Left renal pelvis (tissue), 4 donors: ENCODE measurements around the gene MAGEB17. TPM values are rescaled to one million over a fixed set of nuclear protein-coding genes. Genes with fewer than 3 reads are reported as not detected.
"Not testable (repeated sequence)": the region's sequence is repeated elsewhere in the genome, so short reads cannot be mapped to it uniquely, and the experiment has no call there.

ENCODE experiments used
- DNase-seq, 4 donors: peaks; one replicate each; pipeline ENCODE4 v3.0.0-alpha.2; 2013; ENCODE audit warnings: low read depth in 4 of 4, low spot score in 3 of 4
- polyA plus RNA-seq, 4 donors: library from polyadenylated mRNA; unstranded; fragments of 120-200 nt; gene quantifications; one replicate each; pipeline ENCODE4 v1.2.1, GENCODE V29; 2013; ENCODE audit not compliant: insufficient read length in 4 of 4

The MAGEB17 gene
- polyA plus RNA-seq, 4 donors: 0.11 to 0.13 TPM; not detected in 2

DNA sequence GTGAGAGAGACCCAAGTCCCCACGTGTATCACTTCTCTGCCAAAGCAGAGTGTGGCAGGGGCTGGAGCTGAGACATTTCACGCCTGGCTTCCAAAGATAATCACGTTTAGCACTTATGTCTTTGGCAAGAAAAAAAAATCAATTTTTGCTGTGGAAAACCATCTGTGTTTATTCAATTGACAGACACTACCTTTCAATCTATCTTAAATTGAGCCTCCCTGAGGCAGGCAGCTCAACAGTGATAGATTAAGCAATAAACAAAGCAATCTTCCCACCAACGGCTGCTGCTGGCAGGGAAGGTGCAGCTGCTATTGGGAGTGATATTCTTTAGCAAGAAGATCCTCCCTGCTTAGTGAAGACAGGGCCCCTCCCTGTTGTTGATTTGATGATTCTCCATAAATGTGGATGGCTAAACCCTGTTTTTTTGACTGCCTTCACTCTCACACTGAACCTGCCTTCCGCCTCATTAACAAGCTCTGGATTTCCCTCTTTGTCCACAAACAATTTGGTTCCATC, 11.6 kb upstream of the MAGEB17 start:
- DNase-seq: no peak

DNA sequence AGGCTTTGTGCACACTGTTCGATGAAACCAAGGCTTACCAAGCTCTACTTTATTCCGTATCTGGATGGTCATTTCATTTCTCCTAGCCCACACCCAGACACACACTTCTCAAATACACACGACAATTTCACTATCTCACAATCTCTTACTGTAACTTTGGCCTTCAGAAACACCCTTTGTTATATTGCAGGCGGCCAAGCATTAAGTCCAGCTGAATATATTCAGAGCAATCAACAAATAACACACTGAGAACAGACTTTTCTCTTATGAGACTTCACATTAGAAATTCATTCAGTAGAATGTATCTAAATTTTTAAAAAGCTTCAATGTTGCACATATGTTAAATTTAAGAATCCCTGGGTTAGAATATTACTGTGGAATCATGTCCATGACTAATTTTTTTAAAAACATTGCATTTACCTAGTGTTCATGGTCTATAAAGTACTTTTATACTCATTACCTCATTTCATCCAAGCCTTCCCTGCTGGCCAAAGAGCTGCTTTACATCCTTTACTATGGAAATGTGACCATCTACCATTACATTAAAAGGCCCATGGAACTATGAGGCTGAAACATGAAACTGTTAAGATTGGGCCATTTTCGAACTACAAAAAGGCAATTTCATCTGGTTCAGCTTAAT, 10.5 kb upstream of the MAGEB17 start:
- DNase-seq: no peak

DNA sequence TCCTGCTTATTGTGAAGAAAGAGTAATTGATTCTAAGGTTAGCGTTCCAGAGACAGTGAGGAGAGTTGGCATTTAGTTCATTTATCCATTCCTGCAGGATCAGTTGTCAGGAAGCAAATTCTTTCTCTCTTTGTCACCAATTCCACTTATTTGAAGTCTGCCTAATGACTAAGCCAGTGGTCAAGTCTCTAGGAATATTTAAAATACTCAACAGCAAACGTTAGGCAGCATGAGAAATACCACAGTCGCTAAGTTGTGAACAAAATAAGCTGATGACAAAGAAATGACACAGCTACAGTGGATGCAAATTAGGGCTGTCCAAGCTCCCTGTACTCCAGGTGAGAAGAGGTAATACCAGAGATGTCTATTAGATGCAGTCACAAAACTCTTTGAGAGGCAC, 6.6 kb upstream of the MAGEB17 start:
- DNase-seq: no peak

DNA sequence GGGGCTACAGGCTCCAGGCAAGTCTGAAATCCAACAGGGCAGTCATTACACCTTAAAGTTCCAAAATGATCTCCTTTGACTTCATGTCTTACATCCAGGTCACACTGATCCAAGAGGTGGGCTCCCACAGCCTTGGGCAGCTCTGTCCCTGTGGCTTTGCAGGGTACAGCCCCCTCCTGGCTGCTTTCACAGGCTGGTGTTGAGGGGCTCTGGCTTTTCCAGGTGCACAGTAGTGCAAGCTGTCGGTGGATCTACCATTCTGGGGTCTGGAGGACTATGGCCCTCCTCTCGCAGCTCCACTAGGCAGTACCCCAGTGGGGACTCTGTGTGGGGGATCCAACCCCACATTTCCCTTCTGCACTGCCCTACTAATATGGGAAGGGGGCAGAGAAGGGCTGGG, 6.1 kb upstream of the MAGEB17 start:
- not testable (repeated sequence) for DNase-seq

DNA sequence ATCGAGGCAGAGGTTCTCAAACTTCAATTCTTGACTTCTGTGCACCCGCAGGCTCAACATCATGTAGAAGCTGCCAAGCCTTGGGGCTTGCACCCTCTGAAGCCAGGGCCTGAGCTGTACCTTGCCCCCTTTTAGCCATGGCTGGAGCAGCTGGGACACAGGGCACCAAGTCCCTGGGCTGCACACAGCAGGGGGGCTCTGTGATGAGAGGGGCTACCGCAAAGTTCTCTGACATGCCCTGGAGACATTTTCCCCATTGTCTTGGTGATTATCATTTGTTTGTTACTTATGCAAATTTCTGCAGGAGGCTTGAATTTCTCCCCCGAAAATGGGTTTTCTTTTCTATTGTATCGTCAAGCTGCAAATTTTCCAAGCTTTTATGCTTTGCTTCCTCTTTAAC, 4.9 kb upstream of the MAGEB17 start:
- DNase-seq: no peak

DNA sequence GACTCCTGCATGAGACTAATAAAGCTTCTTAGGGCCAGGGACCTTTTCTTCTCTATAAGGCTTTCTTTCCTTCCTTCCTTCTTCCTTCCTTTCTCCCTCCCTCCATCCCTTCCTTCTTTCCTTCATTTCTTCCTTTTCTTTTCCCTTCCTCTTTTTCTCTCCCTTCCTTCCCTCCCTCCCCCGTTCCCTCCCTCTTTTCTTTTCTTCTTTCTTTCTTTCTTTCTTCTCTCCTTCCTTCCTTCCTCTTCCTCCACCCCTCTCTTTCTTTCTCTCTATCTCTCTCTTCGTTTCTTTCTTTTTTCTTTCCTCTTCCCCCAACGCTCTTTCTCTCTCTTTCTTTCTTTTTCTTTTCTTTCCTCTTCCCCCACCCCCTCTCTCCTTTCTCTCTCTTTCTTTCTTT, 2.5 kb upstream of the MAGEB17 start:
- no peak for DNase-seq

DNA sequence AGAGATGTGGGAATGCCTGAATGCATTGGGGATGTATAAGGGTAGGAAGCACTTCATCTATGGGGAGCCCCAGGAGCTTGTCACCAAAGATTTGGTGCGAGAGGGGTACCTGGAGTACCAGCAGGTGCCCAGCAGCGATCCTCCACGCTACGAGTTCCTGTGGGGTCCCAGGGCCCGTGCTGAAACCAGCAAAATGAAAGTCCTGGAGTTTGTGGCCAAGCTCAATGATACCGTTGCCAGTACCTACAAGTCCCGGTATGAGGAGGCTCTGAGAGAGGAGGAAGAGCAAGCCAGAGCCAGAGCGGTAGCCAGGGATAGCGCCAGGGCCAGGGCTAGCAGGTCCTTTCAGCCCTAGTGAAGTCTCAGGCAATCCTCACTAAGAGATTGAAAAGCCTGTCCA, 3.8 kb downstream of the MAGEB17 start:
- DNase-seq: no peak

DNA sequence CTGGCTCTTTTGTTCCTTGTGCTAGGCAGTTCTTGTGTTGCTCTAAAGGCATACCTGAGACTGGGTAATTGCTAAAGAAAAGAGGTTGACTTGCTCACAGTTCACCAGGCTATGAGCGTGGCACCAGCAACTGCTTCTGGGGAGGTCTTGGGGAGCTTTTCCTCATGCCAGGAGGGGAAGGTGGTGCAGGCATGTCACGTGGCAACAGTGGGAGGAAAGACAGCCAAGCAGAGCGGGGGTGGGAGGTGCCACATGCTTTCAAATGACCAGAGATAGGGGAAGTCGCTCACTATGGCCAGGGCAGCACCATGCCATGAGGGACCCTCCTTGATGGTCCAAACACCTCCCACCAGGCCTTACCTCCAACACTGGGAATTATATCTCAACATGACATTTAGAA, 4.7 kb downstream of the MAGEB17 start:
- no peak for DNase-seq

DNA sequence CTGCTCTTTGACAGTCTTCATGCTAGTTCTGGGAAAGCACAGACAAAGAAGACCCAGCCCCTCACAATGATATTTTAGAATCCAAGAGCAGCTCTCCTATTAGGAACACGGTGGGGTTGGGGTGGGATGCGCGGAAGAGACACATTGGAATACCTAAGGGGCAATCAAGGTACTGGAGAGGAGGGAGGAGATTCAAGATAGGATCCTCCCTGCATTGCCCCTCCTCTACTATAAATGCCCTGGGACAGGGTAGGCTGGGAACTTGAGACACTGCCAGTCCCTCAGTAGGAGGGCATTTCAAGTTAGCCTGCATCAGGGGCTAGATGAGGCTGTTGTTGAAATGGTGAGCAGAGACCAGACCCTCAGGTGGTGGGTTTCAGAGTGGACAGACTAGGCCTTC, 5.1 kb downstream of the MAGEB17 start:
- DNase-seq: no peak

DNA sequence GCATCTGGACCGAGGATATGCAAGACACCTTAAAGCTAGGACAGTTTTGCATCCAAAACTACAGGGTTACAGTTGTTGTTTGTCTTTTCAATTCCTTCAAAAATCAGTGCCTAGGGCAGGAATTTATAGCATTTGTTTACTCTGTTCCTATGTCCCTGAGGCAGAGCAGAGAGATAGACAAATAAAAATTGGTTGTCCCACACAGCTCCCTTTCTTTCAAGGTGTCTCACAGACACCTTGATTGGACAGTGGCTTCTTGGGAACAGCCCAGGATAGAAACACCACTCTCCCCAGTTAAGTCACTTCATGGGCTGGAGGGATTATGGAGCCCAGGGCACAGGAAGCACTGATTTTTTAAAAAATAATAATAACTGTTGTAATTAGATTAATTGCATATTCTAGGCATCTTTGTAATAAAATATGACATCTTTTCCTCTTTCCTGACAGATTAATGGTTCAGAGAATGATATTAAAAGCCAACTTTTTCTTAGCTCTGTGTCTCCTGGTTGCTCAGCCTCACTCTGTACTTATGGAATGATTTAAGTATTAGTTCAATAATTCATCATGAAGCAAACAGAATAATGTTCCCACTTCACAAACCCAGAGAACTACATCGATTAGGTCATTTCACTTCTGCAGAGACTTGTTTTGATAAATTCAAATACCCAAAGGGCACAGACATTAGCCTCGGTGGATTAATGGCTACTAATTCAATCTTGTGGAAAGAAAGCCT, 8.2 kb downstream of the MAGEB17 start:
- DNase-seq: no peak

DNA sequence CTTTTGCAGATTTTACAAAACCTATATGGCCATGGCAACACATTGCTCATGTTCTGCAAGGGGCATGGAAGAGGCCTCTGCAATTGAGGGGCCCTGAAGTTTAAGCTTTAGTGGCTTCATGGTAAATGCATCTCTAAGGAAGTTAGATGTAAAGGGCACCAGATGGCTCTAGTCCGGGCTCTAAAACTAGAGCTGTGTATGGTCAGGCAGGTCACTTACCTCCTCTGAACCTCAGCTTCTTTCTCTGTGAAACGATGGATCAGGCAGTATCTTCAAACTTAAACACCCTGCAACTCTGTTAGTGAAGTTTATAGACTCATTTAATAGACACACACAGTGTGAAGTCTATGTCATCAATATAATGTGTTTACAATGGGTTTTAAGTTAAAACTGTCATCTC, 10.0 kb downstream of the MAGEB17 start:
- DNase-seq: no peak

DNA sequence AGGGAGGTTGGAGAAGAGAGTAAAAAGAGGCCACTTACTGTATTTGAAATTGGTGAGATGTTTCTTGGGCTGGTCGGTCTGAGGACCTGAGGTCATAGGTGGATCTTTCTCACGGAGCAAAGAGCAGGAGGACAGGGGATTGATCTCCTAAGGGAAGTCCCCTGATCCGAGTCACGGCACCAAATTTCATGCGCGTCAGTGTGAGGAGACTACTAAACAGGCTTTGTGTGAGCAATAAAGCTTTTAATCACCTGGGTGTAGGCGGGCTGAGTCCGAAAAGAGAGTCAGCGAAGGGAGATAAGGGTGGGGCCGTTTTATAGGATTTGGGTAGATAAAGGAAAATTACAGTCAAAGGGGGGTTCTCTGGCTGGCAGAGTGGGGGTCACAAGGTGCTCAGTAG, 16.6 kb downstream of the MAGEB17 start:
- DNase-seq: not testable (repeated sequence)

DNA sequence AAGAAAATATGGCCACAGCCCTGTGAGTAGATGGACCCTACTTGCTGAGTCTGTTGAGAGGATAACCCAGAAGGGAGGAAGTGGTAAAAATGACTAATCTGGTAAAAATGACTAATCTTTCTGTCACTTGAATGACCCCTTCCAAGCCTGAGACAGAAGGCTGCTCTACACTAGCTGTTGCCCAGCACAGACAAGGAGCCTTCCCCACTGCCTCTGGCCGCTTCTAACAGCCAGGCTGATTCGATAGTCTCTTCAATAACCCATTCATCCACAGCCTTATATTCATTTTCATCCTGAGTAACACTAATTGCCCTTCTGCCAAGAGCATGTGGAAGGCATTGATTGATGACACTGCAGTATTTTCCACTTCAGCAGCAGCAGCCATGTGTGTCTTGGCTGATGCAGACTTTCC, 18.4 kb downstream of the MAGEB17 start:
- no peak for DNase-seq

DNA sequence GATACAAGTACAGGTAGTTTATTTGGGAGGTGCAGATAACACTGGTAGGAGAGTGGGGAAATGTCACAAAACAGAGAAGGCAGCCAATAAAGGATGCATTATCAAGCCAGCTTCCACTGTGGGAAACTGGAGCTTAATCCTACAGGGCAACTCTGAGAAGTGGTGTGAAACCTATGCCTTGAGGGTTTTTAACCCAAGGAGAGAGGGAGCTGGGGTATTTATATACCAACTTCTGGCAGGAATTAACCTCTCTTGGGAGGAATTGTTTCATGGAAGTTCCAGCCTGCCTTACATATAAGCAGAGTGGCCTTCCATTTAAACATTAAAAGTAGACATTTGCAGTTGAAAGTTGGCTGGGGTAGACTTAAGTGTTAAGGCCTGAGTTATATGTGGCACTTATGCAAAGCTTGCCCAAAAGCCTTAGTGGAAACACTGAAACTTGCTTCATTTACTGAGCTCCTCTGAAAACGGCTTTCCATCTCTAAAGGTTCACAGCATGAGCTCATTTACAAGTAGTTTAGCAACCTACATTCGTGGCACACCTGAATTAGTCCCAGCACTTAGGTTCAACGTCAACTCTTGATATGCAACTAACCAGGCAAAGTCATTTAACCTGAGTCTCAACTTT, 19.2 kb downstream of the MAGEB17 start:
- no peak for DNase-seq

DNA sequence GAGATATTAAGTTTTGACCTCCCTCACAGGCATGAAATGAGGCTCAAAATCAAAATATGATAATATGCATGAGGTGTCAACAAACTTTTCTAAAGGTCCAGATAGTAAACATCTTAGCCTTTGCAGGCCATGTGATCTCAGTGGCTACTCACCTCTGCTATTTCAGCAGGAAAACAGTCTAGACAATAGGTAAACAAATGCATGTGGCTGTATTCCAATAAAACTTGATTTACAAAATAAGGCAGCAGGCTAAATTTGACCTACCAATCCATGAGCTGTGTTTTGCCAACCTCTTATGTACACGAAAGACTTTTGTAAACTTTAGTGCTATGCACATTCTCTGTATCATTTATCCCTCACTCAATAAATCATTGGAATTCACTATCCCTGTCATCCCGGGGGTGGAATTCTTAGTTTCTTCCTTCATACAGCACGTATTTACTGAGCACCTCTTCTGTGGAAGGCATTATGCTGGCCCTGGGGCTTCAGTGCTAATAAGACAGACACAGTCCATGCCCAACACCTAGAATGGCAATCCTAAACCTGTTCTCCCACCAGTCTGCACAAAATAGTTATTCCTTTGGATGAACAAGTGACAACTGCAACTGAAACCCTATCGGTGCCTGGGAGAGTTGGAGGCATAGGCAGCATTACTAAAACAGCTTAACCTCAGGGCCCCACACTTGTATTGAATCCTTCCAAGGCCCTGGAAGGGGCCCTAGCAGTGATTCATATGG, 19.9 kb downstream of the MAGEB17 start:
- DNase-seq: no peak

DNA sequence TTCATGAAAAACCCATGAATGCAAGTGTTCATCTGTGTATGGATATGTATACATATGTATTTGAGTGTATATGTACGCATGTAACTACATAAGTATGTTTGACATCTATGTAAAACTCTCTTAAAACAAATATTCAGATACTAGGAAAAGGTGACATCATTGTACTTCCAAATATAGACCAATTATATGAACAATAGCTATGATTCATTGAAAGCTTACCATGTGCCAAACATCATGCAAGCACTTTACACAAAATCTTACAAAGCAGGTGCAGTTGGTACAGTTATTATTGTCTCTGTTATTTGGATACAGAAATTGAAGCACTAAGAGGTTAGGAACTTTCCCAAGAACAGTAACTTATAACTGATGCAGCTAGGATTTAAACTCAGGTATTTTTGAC, 21.4 kb downstream of the MAGEB17 start:
- DNase-seq: no peak

DNA sequence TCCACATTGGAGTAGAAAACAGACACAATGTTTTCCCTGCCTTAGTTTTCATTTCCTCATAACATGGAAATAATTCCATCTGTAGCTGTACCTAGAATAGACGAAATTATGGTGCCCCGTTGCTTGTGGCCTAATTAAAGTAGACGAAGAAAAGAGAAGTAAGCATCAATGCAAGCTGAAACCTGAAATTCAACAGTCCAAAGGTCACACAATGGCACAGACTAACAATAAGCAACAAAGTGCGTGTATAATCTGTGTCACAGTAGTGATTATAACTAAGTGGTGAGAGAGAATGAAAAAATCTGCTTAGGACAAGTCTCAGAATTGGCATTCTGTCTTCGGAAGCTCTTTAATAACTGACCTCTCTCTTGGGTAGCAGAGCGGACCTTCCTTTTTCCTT, 24.3 kb downstream of the MAGEB17 start:
- no peak for DNase-seq

DNA sequence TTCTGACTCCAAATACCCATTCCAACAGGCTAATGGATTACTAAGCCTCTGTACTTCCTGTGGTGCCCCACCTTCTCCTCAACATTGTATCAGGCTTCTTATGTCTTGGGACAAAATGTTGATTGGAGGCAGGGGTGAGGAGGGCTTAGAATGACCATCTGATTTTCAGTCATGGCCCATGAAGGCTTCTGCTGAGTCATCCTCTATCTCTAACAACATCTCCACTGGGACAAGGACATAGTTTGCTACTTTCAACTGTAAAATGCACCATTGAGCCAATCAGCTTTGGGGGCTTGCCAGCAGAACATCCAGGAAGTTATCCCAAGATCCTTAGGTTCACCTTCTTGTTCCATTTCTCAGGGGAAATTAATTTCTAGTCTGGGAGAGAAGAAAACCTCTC, 29.5 kb downstream of the MAGEB17 start:
- DNase-seq: no peak

DNA sequence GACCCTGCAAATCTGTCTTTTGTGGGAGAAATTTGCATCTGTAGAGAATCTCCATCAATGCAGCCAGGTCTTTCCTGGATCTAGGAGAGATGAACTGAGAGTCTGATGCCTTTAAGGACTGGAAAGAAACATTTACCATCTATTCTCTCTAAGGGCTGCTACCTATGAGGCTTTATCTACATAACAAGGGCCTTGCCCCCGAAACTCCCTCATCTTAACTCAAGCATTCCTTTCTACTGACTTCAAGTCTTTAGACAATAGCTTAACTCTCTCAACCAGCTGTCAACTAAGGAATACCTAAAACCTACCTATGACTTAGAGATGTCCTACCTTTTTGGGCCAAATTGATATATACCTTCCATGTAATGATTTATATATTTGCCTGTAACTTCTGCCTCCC, 32.1 kb downstream of the MAGEB17 start:
- no peak for DNase-seq

DNA sequence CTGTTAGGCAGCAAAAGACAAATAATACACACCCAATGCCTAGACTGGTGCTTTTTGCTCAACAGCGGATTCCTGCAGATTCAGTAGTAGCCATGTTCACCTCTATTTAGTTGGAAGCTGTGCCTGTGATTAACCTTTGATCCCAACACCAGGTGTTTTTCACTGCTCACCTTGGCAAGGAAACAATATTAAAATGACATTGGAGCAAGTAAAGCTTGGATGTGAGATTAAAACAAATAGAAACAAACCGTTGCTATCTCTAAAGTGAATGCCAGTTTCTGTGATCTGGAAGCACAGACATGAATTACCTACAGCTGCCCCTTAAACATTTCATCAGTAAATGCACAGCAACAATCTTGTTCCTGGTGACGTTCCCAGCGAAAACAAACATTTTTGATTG, 35.7 kb downstream of the MAGEB17 start:
- DNase-seq: no peak

DNA sequence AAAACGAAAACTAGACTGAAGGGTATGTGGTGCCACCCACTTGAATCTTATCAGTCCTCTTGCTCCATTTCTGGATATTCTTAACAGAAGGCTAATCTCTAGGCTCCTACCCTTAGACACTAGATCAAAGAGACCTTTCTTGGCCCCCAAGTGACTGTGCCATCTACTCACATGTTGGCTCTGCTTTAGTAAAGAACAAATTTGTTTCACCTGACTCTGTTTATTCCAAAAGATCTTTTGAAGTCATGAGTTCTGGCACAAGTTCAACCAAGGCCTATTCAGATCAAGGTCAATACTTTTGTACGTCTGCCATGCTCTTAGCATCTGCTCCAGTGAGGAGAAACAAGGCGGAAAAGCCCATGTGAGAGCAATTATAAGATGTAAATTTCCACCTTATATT, 37.3 kb downstream of the MAGEB17 start:
- DNase-seq: no peak
